ENCODE measurements around the gene SORCS1.

Gene SORCS1

DNA sequence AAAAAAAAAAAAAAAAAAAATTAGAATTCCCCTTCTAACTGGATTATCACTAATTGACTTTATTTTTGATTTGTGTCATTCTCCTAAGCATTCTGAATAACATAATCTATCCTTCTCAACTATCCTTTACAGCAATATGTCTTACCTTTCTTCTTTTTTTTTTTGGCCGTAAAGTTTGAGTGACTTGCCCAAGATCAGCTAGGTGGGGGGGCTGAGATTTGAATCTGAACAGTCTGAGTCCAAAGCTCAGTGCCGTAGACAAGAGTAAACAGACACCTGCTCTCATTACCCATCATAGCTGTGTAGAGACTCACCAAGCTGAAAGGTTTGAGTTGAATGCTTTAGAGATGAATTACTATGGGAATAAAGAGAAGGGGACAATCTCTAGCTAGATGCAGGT lies 192.1 kb downstream of the SORCS1 start:
- H3K36me3 ChIP-seq (ENCODE audit: control insufficient read depth, insufficient read depth, low read length) = no peaks in the 10 kb centered on the region
- H3K27me3 ChIP-seq (ENCODE audit: control insufficient read depth, insufficient read depth, low read length) = no peaks in the 10 kb centered on the region
- no peak overlapping the region for H3K4me3 ChIP-seq (ENCODE audit: low read length)
- no peaks in the 10 kb centered on the region for H3K9me3 ChIP-seq (ENCODE audit: control insufficient read depth, low read length)
- H3K9ac ChIP-seq (ENCODE audit: low read length) = no peak overlapping the region
- no peaks in the 10 kb centered on the region for H3K4me1 ChIP-seq (ENCODE audit: control insufficient read depth, insufficient read depth, low read length)

DNA sequence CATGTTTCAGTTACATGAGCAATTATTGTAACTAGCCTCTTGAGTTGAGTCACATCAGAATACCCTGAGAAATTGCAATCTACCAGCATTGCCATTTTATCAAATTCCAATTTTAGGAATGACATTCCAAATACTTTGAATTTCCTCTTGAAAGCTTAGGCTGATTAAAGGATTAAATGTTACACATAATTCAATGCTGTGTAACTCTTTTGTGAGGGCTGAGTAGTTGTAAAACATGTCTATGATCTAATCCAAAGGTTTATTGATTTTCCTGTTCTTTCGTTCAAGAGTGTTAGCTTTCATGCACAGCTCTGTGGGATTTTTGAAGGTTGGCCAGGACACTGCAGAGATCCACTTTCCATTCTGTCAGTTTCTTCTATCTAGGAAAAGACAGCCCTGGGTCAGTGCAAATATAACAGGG lies 193.1 kb downstream of the SORCS1 start:
- Histone ChIP-seq H3K9ac (ENCODE audit: low read length) (no peak overlapping the region), H3K27me3 (ENCODE audit: control insufficient read depth, insufficient read depth, low read length) (no peaks in the 10 kb centered on the region), H3K36me3 (ENCODE audit: control insufficient read depth, insufficient read depth, low read length) (no peaks in the 10 kb centered on the region), H3K4me3 (ENCODE audit: low read length) (no peak overlapping the region), H3K9me3 (ENCODE audit: control insufficient read depth, low read length) (no peaks in the 10 kb centered on the region), H3K4me1 (ENCODE audit: control insufficient read depth, insufficient read depth, low read length) (no peaks in the 10 kb centered on the region)

DNA sequence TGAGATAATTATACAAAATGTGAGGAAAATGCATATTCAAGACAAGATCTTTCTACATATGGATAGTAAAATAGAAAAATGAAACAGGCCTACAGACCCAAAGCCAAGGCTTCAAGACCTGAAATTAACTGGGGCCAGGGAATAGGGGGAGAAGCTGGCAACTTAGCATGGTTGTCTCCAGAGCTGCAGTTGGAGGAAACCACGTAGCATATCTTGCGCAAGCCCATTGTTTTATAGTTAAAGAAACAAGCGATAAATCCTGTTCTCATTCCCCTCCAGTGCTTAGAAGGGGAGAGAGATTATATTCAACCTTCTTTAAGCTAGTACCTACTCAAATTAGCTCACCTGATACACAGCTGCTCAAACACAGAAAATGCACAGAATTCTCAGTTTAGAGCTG lies 197.1 kb downstream of the SORCS1 start:
- no peak overlapping the region for H3K9ac ChIP-seq (ENCODE audit: low read length)
- no peaks in the 10 kb centered on the region for H3K9me3 ChIP-seq (ENCODE audit: control insufficient read depth, low read length)
- H3K4me1 ChIP-seq (ENCODE audit: control insufficient read depth, insufficient read depth, low read length) = no peaks in the 10 kb centered on the region
- no peaks in the 10 kb centered on the region for H3K36me3 ChIP-seq (ENCODE audit: control insufficient read depth, insufficient read depth, low read length)
- H3K4me3 ChIP-seq (ENCODE audit: low read length) = no peak overlapping the region
- H3K27me3 ChIP-seq (ENCODE audit: control insufficient read depth, insufficient read depth, low read length) = no peaks in the 10 kb centered on the region

DNA sequence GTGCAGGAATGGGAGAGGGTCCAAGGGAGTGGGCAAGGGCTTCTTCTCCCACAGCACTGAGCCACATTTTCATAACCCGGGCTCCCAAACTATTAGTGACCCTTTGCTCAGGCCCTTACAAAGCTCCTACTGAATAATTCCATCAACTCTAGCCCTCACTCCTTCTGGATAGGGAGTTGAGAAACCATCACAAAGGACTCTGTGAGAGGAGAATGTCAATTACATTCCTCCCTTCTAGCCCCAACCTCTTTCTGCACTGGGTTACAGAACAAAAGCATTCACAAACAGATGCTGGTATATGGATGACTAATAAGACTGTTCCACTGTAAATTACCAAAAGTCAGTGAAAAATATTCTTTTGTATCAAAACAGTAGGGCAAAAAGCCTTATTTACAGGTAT lies 203.7 kb downstream of the SORCS1 start:
- Histone ChIP-seq H3K36me3 (ENCODE audit: control insufficient read depth, insufficient read depth, low read length) (no peaks in the 10 kb centered on the region), H3K4me1 (ENCODE audit: control insufficient read depth, insufficient read depth, low read length) (no peaks in the 10 kb centered on the region), H3K9me3 (ENCODE audit: control insufficient read depth, low read length) (no peaks in the 10 kb centered on the region), H3K4me3 (ENCODE audit: low read length) (no peak overlapping the region), H3K27me3 (ENCODE audit: control insufficient read depth, insufficient read depth, low read length) (no peaks in the 10 kb centered on the region), H3K9ac (ENCODE audit: low read length) (no peak overlapping the region)

DNA sequence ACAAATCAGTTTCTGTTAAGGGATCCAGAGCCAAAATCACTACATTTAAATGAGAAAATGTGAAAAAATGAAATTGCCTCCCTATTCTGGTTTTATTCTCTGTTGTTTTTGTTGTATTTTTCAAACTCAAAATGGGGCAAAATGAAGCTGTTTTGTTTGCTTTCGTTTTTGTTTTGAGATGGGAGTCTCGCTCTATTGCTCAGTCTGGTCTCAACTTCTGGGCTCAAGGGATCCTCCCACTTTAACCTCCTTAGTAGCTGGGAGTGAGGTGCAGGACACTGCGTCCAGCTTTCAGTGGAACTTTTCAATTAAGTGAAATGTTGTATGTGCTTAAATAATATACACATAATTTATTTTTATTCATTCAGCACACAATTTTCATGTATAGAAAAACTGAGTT lies 205.0 kb downstream of the SORCS1 start:
- H3K9me3 ChIP-seq (ENCODE audit: control insufficient read depth, low read length) = no peaks in the 10 kb centered on the region
- H3K36me3 ChIP-seq (ENCODE audit: control insufficient read depth, insufficient read depth, low read length) = no peaks in the 10 kb centered on the region
- no peaks in the 10 kb centered on the region for H3K27me3 ChIP-seq (ENCODE audit: control insufficient read depth, insufficient read depth, low read length)
- no peaks in the 10 kb centered on the region for H3K4me1 ChIP-seq (ENCODE audit: control insufficient read depth, insufficient read depth, low read length)
- no peak overlapping the region for H3K4me3 ChIP-seq (ENCODE audit: low read length)
- H3K9ac ChIP-seq (ENCODE audit: low read length) = no peak overlapping the region

DNA sequence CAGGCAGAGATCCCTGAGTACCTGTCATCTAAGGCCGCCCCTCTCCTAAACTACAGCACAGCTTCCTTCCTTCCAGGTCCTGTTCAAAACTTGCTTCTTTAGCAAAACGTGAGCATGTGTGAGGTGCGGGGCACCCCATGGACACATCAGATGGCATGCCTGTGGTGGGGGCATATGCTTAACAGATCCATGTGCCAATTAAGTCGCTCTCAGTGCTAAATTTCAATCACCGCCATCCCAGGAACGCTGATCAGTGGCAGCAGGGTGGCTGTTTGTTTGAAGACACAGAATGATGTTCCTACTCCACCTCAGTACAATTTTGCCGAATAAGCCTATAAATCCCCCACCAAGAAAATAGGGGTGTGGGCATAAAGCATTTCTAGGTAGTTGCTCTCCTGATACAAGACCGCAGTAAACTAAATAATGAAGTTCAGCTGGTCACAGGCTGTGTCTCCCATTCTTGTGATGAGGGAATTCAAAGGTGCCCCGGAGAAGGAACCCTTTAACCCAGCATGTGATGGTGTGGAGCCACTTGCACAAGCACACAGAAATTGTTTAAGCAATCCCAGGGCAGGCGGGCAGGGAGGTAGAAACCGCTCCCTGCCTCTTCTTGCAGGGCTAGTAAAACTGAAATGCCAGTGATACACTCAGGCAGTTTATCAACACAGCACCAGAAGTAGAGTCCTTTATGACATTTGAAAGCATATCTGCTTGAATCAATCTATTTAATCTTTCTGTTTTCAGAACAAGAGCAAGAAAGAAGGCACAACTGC lies 205.7 kb downstream of the SORCS1 start:
- no peaks in the 10 kb centered on the region for H3K9me3 ChIP-seq (ENCODE audit: control insufficient read depth, low read length)
- H3K4me3 ChIP-seq (ENCODE audit: low read length) = no peak overlapping the region
- no peaks in the 10 kb centered on the region for H3K4me1 ChIP-seq (ENCODE audit: control insufficient read depth, insufficient read depth, low read length)
- no peaks in the 10 kb centered on the region for H3K27me3 ChIP-seq (ENCODE audit: control insufficient read depth, insufficient read depth, low read length)
- H3K36me3 ChIP-seq (ENCODE audit: control insufficient read depth, insufficient read depth, low read length) = no peaks in the 10 kb centered on the region
- H3K9ac ChIP-seq (ENCODE audit: low read length) = no peak overlapping the region

DNA sequence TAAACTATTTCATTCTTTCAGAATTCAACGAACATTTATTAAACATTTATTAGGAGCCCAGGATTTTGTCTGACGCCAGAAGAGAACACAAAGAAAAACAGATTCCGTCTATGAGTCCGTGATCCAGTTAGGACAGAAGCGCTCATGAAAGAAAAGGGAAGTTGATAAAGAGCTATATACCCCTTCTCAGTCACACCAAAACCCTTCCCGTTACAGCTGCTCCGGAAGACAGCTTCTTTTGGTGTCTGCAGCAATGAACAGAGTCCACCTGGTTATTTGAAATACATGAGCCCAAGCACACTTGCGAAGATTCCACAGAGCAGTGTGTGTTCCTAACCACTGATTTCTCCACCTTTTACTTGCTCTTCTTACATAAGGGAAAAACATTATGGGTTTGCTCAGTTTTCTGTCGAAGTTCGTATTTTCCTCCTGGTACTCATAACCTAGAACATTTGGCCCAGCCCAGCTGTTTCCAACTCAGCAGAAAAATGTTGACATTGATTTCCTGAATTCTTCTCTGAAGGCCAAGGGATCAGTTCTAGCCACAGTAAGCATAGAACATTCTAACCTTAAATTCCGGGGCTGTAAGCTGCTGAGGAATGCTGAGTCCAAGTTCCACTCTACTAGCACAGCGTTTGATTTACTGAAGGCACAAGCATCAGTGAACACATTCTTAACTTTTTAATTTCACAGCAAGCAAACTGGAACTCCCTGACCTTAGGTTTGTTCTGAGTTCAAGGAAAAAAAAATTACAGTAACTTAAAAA lies 206.5 kb downstream of the SORCS1 start:
- H3K4me3 ChIP-seq (ENCODE audit: low read length) = no peak overlapping the region

DNA sequence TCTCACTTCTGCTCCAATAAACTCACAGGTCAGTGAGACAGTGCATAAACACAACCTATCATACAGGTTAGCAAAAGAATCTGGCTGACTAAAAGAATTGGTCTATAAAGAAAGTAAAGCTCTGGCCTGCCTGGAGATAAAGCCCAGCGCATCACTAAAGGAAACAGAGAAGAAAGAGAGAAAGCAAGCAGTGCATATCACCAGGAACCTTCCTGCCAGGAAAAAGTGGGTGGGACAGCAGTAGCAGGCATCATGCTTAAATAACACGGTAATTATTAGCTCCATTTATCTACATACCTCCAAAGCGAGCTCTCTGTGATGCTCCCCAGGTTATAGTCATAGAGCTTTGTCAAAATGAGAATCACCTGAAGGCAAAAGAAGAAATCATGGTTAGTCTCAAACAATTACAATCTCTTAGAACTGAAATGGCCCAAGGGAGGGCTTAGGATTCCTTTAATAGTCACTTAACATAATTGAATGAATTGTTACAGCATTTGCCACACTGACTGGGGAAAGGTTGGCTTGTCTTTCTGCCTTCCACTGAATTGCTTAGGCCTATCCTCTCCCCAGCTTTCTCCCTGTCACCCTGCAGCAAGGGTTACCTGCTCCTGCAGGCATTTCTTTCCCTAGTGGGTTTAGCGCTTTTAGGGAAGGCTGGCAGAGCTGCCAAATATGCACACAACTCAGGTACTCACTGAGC lies 208.1 kb downstream of the SORCS1 start:
- no peaks in the 10 kb centered on the region for H3K4me1 ChIP-seq (ENCODE audit: control insufficient read depth, insufficient read depth, low read length)
- no peak overlapping the region for H3K4me3 ChIP-seq (ENCODE audit: low read length)
- H3K9me3 ChIP-seq (ENCODE audit: control insufficient read depth, low read length) = no peaks in the 10 kb centered on the region
- no peaks in the 10 kb centered on the region for H3K36me3 ChIP-seq (ENCODE audit: control insufficient read depth, insufficient read depth, low read length)
- no peak overlapping the region for H3K9ac ChIP-seq (ENCODE audit: low read length)
- H3K27me3 ChIP-seq (ENCODE audit: control insufficient read depth, insufficient read depth, low read length) = no peaks in the 10 kb centered on the region

More for the DNA sequence above, 206.5 kb downstream of the SORCS1 start:
- Histone ChIP-seq H3K27me3 (ENCODE audit: control insufficient read depth, insufficient read depth, low read length) (no peaks in the 10 kb centered on the region), H3K36me3 (ENCODE audit: control insufficient read depth, insufficient read depth, low read length) (no peaks in the 10 kb centered on the region), H3K9me3 (ENCODE audit: control insufficient read depth, low read length) (no peaks in the 10 kb centered on the region), H3K9ac (ENCODE audit: low read length) (no peak overlapping the region), H3K4me1 (ENCODE audit: control insufficient read depth, insufficient read depth, low read length) (no peaks in the 10 kb centered on the region)

DNA sequence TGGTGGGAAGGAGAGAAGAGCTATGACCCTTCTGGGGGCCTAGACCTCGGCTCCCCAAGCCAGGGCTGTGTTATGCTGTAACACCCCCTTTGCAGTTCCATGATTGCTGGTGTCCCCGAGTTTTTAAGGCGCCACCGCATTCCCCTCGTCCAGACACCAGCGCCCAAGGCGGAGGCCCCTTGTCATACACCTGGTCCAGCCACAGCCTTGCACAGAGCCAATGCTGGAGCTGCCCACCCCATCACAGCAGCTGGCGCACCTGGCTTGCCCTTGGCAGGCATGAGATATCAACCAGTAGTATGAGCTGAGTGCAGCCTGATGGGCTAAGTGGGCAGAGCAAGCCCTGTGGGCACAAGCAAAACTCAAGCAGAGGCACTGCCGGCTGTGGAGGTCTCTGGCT lies 209.4 kb downstream of the SORCS1 start:
- H3K9me3 ChIP-seq (ENCODE audit: control insufficient read depth, low read length) = no peaks in the 10 kb centered on the region
- no peaks in the 10 kb centered on the region for H3K36me3 ChIP-seq (ENCODE audit: control insufficient read depth, insufficient read depth, low read length)
- H3K27me3 ChIP-seq (ENCODE audit: control insufficient read depth, insufficient read depth, low read length) = no peaks in the 10 kb centered on the region

DNA sequence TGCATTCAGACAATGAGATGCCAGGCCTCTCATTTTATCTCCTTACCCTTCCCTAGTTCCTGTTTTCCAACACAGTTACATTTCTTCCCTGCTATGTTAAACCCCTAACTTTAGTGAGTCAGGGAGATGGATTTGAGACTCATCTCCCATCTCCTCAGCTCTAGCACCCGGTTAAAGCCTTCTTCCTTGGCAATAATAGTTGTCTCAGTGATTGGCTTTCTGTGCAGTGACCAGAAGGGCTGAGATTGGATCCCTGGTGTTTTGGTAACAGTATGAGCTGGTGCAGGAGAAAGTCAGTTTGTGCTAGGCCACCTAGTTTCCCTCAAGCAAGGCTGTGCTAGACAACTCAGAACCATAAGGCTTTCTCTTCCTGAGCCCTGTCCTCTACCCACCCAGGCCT lies 212.5 kb downstream of the SORCS1 start:
- H3K4me3 ChIP-seq (ENCODE audit: low read length) = no peak overlapping the region
- H3K9me3 ChIP-seq (ENCODE audit: control insufficient read depth, low read length) = no peaks in the 10 kb centered on the region
- no peak overlapping the region for H3K9ac ChIP-seq (ENCODE audit: low read length)
- H3K36me3 ChIP-seq (ENCODE audit: control insufficient read depth, insufficient read depth, low read length) = no peaks in the 10 kb centered on the region
- H3K27me3 ChIP-seq (ENCODE audit: control insufficient read depth, insufficient read depth, low read length) = no peaks in the 10 kb centered on the region
- H3K4me1 ChIP-seq (ENCODE audit: control insufficient read depth, insufficient read depth, low read length) = no peaks in the 10 kb centered on the region

More for the DNA sequence above, 209.4 kb downstream of the SORCS1 start:
- Histone ChIP-seq H3K4me3 (ENCODE audit: low read length) (no peak overlapping the region), H3K4me1 (ENCODE audit: control insufficient read depth, insufficient read depth, low read length) (no peaks in the 10 kb centered on the region), H3K9ac (ENCODE audit: low read length) (no peak overlapping the region)

DNA sequence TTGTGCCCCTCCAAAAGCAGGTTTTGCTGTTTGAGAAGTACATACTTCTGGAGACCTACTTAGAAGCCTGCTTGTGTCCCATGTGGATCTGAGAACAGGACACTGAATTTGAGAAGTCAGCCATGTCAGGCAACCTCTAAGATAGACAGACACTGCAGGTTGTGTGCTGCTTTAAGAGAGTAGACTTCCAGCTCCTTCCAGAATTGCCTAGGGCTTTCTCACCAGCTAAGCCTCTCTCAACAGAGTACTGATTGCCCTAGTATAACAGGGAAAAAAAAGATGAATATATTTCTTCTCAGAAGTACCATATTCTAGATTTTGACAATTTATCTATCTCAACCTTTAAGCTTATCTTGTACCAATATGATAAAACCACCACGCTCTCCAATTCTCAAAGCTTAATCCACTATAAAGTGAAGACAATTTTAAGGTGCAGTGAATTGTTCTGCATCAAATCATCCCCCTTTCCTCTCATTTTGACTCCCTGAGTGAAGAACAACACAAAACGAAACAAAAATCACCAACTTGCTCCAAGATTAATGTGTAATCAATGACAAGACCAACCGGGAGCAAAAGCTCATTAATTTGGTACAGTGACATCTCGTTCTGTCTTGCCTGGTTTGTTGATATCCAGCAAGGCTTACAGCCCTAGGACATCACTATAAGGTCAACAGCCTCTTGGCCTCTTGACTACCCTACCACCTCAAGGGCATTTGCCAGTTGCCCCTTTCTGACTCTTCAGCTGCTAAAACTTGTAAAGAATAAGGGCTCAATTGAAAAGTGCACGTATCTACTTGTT lies 214.6 kb downstream of the SORCS1 start:
- no peak overlapping the region for H3K9ac ChIP-seq (ENCODE audit: low read length)
- H3K9me3 ChIP-seq (ENCODE audit: control insufficient read depth, low read length) = no peaks in the 10 kb centered on the region
- no peaks in the 10 kb centered on the region for H3K36me3 ChIP-seq (ENCODE audit: control insufficient read depth, insufficient read depth, low read length)
- no peak overlapping the region for H3K4me3 ChIP-seq (ENCODE audit: low read length)
- no peaks in the 10 kb centered on the region for H3K27me3 ChIP-seq (ENCODE audit: control insufficient read depth, insufficient read depth, low read length)
- no peaks in the 10 kb centered on the region for H3K4me1 ChIP-seq (ENCODE audit: control insufficient read depth, insufficient read depth, low read length)

Data from mucosa of stomach (tissue), 1 donor.